ENCODE measurements around the gene FAAP20.

The FAAP20 gene

DNA sequence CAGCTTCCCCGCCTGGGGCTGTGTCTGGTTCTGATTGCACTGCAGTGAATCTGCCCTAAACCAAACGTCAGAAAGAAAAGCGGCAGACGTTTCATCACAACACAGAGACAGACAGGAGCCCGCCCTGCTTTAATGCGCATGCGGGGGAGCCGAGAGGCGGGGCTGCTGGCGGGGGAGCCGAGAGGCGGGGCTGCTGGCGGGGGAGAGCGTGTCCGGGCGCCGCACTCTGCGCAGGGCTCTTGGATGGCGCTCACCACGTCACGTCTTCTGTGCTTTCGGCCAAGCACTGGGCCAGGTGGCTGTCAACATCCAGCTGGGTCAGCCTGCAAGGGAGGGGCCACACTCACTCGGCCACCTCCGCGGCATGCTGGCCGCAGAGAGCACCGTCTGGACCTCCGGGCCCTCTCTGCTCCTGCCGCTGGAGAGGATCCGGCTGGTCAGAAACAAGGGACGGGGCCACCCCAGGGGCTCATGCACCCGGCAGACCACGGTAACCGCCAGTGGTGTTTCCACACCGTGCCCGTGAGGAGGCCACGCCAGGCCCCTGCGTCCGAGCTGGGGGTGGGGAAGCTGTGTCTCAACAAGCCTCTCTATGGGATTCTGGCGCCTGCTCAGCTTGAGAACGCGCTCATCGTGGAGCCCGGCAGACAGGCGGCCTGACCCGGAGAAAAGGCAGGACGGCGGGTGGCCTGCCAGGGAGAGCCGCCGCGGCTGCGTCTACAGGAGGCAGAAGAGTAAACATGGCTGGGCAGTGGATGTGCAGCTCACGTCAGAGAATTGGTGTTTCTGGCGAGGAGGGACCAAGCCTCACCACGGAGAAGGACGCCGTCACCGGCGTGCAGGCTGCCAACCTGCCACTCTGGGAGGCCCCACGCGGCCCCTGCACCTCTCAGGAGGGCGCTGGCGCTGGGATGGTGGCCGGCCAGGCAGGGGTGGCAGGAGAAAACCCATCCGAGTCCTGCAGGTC is 4.8 kb downstream of the FAAP20 start (continued):
- TF ChIP-seq, protein P1, sequence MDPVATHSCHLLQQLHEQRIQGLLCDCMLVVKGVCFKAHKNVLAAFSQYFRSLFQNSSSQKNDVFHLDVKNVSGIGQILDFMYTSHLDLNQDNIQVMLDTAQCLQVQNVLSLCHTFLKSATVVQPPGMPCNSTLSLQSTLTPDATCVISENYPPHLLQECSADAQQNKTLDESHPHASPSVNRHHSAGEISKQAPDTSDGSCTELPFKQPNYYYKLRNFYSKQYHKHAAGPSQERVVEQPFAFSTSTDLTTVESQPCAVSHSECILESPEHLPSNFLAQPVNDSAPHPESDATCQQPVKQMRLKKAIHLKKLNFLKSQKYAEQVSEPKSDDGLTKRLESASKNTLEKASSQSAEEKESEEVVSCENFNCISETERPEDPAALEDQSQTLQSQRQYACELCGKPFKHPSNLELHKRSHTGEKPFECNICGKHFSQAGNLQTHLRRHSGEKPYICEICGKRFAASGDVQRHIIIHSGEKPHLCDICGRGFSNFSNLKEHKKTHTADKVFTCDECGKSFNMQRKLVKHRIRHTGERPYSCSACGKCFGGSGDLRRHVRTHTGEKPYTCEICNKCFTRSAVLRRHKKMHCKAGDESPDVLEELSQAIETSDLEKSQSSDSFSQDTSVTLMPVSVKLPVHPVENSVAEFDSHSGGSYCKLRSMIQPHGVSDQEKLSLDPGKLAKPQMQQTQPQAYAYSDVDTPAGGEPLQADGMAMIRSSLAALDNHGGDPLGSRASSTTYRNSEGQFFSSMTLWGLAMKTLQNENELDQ (tag by site-specific recombination; IDR thresholded peaks at IDR 0.05; ENCODE audit: low read depth): no peak
- TF ChIP-seq ZNF274 (IDR thresholded peaks at IDR 0.05; ENCODE audit: low read length) (no peak), ZNF274 (tag by site-specific recombination; IDR thresholded peaks at IDR 0.05; ENCODE audit: borderline replicate concordance) (no peak), KLF16 (tag by site-specific recombination; IDR thresholded peaks at IDR 0.05) (no peak; the same call in 1 of the 2 replicates), ZNF560 (tag by site-specific recombination; IDR thresholded peaks at IDR 0.05; ENCODE audit: borderline replicate concordance) (no peak), ZNF768 (tag by site-specific recombination; IDR thresholded peaks at IDR 0.05) (no peak), ZNF366 (tag by site-specific recombination; conservative IDR thresholded peaks at IDR 0.05) (0 out of 2 replicates have a peak, but pooled peaks have one; percentile 24), ZNF660 (tag by site-specific recombination; IDR thresholded peaks at IDR 0.05) (peak; percentile 26; the same call in 1 of the 2 replicates), ZFP3 (tag by site-specific recombination; IDR thresholded peaks at IDR 0.05; ENCODE audit: low read depth) (no peak), ZNF211 (tag by site-specific recombination; IDR thresholded peaks at IDR 0.05; ENCODE audit: low read depth) (no peak), ZNF529 (tag by site-specific recombination; IDR thresholded peaks at IDR 0.05; ENCODE audit: insufficient replicate concordance) (no peak), BCL11A (tag by site-specific recombination; IDR thresholded peaks at IDR 0.05; ENCODE audit: low read depth) (0 out of 2 replicates have a peak, but pooled peaks have one; percentile 17), ZNF423 (tag by site-specific recombination; IDR thresholded peaks at IDR 0.05) (no peak), ZNF600 (tag by site-specific recombination; IDR thresholded peaks at IDR 0.05) (0 out of 2 replicates have a peak, but pooled peaks have one; percentile 56), SP3 (tag by site-specific recombination; IDR thresholded peaks at IDR 0.05) (peak; percentile 39; the same call in 1 of the 2 replicates), MEIS1 (CRISPR knock-in tag; IDR thresholded peaks at IDR 0.05; ENCODE audit: borderline replicate concordance) (no peak), ZNF391 (tag by site-specific recombination; IDR thresholded peaks at IDR 0.05; ENCODE audit: borderline replicate concordance, low read depth) (peak; percentile 33; the same call in 1 of the 2 replicates), GLI4 (tag by site-specific recombination; IDR thresholded peaks at IDR 0.05) (no peak), ZNF174 (tag by site-specific recombination; IDR thresholded peaks at IDR 0.05) (no peak), ZNF335 (tag by site-specific recombination; conservative IDR thresholded peaks at IDR 0.05) (peak; percentile 92), ZNF248 (tag by site-specific recombination; IDR thresholded peaks at IDR 0.05) (no peak), ZEB2 (tag by site-specific recombination; IDR thresholded peaks at IDR 0.05) (0 out of 2 replicates have a peak, but pooled peaks have one; percentile 54), ZNF530 (tag by site-specific recombination; IDR thresholded peaks at IDR 0.05; ENCODE audit: low read depth) (no peak), ZFHX2 (tag by site-specific recombination; conservative IDR thresholded peaks at IDR 0.05) (0 out of 2 replicates have a peak, but pooled peaks have one; percentile 24), IKZF3 (tag by site-specific recombination; IDR thresholded peaks at IDR 0.05) (no peak)
- TF ChIP-seq, protein P2, sequence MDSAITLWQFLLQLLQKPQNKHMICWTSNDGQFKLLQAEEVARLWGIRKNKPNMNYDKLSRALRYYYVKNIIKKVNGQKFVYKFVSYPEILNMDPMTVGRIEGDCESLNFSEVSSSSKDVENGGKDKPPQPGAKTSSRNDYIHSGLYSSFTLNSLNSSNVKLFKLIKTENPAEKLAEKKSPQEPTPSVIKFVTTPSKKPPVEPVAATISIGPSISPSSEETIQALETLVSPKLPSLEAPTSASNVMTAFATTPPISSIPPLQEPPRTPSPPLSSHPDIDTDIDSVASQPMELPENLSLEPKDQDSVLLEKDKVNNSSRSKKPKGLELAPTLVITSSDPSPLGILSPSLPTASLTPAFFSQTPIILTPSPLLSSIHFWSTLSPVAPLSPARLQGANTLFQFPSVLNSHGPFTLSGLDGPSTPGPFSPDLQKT (IDR thresholded peaks at IDR 0.05; ENCODE audit: borderline replicate concordance, low read depth, low read length): no peak
- TF ChIP-seq, protein P3, sequence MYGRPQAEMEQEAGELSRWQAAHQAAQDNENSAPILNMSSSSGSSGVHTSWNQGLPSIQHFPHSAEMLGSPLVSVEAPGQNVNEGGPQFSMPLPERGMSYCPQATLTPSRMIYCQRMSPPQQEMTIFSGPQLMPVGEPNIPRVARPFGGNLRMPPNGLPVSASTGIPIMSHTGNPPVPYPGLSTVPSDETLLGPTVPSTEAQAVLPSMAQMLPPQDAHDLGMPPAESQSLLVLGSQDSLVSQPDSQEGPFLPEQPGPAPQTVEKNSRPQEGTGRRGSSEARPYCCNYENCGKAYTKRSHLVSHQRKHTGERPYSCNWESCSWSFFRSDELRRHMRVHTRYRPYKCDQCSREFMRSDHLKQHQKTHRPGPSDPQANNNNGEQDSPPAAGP (tag by site-specific recombination; IDR thresholded peaks at IDR 0.05): 0 out of 2 replicates have a peak, but pooled peaks have one; percentile 20
- TF ChIP-seq, protein P4, sequence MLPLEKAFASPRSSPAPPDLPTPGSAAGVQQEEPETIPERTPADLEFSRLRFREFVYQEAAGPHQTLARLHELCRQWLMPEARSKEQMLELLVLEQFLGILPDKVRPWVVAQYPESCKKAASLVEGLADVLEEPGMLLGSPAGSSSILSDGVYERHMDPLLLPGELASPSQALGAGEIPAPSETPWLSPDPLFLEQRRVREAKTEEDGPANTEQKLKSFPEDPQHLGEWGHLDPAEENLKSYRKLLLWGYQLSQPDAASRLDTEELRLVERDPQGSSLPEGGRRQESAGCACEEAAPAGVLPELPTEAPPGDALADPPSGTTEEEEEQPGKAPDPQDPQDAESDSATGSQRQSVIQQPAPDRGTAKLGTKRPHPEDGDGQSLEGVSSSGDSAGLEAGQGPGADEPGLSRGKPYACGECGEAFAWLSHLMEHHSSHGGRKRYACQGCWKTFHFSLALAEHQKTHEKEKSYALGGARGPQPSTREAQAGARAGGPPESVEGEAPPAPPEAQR (tag by site-specific recombination; IDR thresholded peaks at IDR 0.05): no peak
- TF ChIP-seq, protein P5, sequence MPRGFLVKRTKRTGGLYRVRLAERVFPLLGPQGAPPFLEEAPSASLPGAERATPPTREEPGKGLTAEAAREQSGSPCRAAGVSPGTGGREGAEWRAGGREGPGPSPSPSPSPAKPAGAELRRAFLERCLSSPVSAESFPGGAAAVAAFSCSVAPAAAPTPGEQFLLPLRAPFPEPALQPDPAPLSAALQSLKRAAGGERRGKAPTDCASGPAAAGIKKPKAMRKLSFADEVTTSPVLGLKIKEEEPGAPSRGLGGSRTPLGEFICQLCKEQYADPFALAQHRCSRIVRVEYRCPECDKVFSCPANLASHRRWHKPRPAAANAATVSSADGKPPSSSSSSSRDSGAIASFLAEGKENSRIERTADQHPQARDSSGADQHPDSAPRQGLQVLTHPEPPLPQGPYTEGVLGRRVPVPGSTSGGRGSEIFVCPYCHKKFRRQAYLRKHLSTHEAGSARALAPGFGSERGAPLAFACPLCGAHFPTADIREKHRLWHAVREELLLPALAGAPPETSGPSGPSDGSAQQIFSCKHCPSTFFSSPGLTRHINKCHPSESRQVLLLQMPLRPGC (tag by site-specific recombination; IDR thresholded peaks at IDR 0.05): no peak
- TF ChIP-seq, protein P6, sequence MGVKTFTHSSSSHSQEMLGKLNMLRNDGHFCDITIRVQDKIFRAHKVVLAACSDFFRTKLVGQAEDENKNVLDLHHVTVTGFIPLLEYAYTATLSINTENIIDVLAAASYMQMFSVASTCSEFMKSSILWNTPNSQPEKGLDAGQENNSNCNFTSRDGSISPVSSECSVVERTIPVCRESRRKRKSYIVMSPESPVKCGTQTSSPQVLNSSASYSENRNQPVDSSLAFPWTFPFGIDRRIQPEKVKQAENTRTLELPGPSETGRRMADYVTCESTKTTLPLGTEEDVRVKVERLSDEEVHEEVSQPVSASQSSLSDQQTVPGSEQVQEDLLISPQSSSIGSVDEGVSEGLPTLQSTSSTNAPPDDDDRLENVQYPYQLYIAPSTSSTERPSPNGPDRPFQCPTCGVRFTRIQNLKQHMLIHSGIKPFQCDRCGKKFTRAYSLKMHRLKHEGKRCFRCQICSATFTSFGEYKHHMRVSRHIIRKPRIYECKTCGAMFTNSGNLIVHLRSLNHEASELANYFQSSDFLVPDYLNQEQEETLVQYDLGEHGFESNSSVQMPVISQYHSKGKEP (tag by site-specific recombination; IDR thresholded peaks at IDR 0.05): no peak
